ENCODE results near the gene UGGT2.
A peak's percentile ranks its signal among the peaks of the same experiment; 100 is the strongest.
"Not testable (repeated sequence)": the region's sequence is repeated elsewhere in the genome, so short reads cannot be mapped to it uniquely, and the experiment has no call there.

UGGT2 gene

GRCh38 chr13:95882121-95882520 is 171.1 kb downstream of the UGGT2 start:
- no peak for DNase-seq

GRCh38 chr13:95880331-95880730 is 172.9 kb downstream of the UGGT2 start:
- DNase-seq = no peak

GRCh38 chr13:95874286-95874685 is 178.9 kb downstream of the UGGT2 start:
- no peak for DNase-seq

GRCh38 chr13:95870421-95870820 is 182.8 kb downstream of the UGGT2 start:
- DNase-seq = no peak

- DNase-seq = no peak
These were observed 188.1 kb downstream of the UGGT2 start for GRCh38 chr13:95865080-95865615.

- no peak for DNase-seq
These were observed 190.8 kb downstream of the UGGT2 start for GRCh38 chr13:95862408-95862807.

- DNase-seq = no peak
These were observed 191.9 kb downstream of the UGGT2 start for GRCh38 chr13:95861296-95861695.

GRCh38 chr13:95858286-95859075 is 194.7 kb downstream of the UGGT2 start:
- peak; percentile 10 for DNase-seq

GRCh38 chr13:95845656-95846055 is 207.5 kb downstream of the UGGT2 start:
- DNase-seq = not testable (repeated sequence)

- DNase-seq = no peak
These were observed 210.3 kb downstream of the UGGT2 start for GRCh38 chr13:95842898-95843297.

- no peak for DNase-seq
These were observed 211.3 kb downstream of the UGGT2 start for GRCh38 chr13:95841894-95842293.

- DNase-seq = peak; percentile 47
These were observed 219.0 kb downstream of the UGGT2 start for GRCh38 chr13:95834134-95834765.

- no peak for DNase-seq
These were observed 219.5 kb downstream of the UGGT2 start for GRCh38 chr13:95833719-95834118.

GRCh38 chr13:95833126-95833525 is 220.1 kb downstream of the UGGT2 start:
- no peak for DNase-seq

- no peak for DNase-seq
These were observed 230.9 kb downstream of the UGGT2 start for GRCh38 chr13:95822303-95822702.

- no peak for DNase-seq
These were observed 238.7 kb downstream of the UGGT2 start for GRCh38 chr13:95814495-95814894.

GRCh38 chr13:95813139-95813538 is 240.1 kb downstream of the UGGT2 start:
- no peak for DNase-seq

- no peak for DNase-seq
These were observed 243.8 kb downstream of the UGGT2 start for GRCh38 chr13:95809429-95809828.

GRCh38 chr13:95805921-95806320 is 247.3 kb downstream of the UGGT2 start:
- no peak for DNase-seq

- DNase-seq = no peak
These were observed 251.4 kb downstream of the UGGT2 start for GRCh38 chr13:95801825-95802224.

- DNase-seq = no peak
These were observed 252.8 kb downstream of the UGGT2 start for GRCh38 chr13:95800436-95800835.

- DNase-seq = no peak
These were observed 256.2 kb downstream of the UGGT2 start for GRCh38 chr13:95797016-95797415.

GRCh38 chr13:95793781-95794180 is 259.4 kb downstream of the UGGT2 start:
- DNase-seq = no peak

GRCh38 chr13:95793018-95793555 is 260.1 kb downstream of the UGGT2 start:
- DNase-seq = no peak
